ENCODE results near the gene DIS3L2. TPM values are rescaled to one million over a fixed set of nuclear protein-coding genes. Genes with fewer than 3 reads are reported as not detected.

The DIS3L2 gene
- total and polyA plus RNA-seq, 8 donors = 25.2 to 43.4 (median 36.3) TPM

DNA sequence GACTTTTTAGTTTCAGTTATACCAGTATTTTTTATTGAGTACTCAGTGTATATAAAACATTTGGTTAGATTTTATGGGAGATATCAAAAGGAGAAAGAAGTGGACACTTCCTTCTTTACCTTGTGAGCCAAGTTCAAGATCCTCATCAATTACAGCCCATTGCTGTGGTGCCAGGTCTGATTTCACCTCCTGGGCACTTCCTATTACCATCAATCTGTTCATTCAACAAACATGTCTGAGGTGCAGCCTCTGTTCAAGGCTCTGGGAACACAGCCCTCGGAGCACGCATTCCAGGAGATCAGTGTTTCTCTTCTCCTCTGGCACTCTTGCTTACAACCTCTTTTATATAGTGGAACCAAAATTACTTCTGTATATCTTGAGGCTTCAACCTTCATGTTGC, 245.7 kb downstream of the DIS3L2 start:
- DNase-seq = no peak
- no peak for TF ChIP-seq CTCF (IDR thresholded peaks at IDR 0.05)
- no peaks in the 10 kb centered on the region for H3K9me3 ChIP-seq
- ATAC-seq = no peak
- no peak overlapping the region for H3K4me3 ChIP-seq
- intact Hi-C loops (cut with DNase I) = no loop called here
- no peaks in the 10 kb centered on the region for H3K27me3 ChIP-seq
- no peak overlapping the region for H3K27ac ChIP-seq
- peaks cover 0 to 17% of the 10 kb centered on the region in 2 donors for H3K36me3 ChIP-seq
- no peaks in the 10 kb centered on the region for H3K4me1 ChIP-seq

GRCh38 chr2:232210306-232210705, 248.8 kb downstream of the DIS3L2 start:
- ATAC-seq = no peak
- no peak for TF ChIP-seq CTCF (IDR thresholded peaks at IDR 0.05)
- intact Hi-C loops (cut with DNase I) = no loop called here
- H3K9me3 ChIP-seq = no peaks in the 10 kb centered on the region
- H3K36me3 ChIP-seq = peaks cover 0 to 17% of the 10 kb centered on the region in 2 donors
- H3K27ac ChIP-seq = no peak overlapping the region
- DNase-seq = no peak
- no peak overlapping the region for H3K4me3 ChIP-seq
- H3K27me3 ChIP-seq = no peaks in the 10 kb centered on the region
- H3K4me1 ChIP-seq = no peaks in the 10 kb centered on the region

DNA sequence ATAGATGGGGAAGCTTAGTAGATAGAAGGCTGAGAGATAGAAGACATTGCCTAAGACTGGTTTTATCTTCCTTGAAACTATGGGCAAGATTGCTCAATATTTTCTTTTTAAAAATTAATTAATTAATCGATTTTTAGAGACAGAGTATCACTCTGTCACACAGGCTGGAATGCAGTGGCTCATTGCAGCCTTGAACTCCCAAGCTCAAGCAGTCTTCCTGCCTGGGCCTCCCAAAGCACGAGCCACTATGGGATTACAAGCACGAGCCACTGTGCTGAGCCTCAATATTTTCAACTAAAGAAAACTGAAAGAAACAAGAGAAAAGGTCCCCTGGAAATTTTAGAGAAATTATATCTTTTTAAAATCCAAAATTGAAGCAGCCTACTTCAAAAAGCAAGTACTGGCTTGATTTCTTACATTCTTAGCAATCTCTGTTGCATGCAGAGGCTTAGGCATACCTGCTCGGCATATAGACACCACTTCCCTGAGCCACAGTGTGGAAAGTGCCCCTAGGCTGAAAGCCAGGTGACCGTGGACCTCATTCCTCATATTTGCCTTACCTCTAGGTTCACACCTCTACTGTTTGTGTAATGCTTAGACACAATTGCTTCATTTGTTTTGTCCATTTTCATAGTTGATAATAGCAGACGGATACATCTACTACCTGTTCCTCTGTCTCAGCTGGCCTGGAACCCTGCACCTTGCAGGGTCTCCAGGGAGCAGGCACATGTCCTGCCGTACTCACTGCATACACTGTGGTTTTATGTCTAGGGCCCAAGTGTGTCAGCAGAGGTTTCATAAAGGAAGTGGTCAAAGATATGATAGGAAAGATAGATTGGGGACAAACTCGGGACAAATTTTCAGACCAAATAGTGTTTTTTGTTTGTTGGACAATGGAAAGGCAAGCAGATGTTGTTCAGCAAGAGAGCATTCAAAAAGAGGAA, 250.5 kb downstream of the DIS3L2 start:
- intact Hi-C loops (cut with DNase I) = no loop called here
- ATAC-seq (no peak), DNase-seq (no peak)
- no peaks in the 10 kb centered on the region for H3K9me3 ChIP-seq
- no peaks in the 10 kb centered on the region for H3K27me3 ChIP-seq
- TF ChIP-seq CTCF (IDR thresholded peaks at IDR 0.05) = no peak
- no peak overlapping the region for H3K27ac ChIP-seq
- no peak overlapping the region for H3K4me3 ChIP-seq
- no peaks in the 10 kb centered on the region for H3K4me1 ChIP-seq
- peaks cover 0 to 17% of the 10 kb centered on the region in 2 donors for H3K36me3 ChIP-seq

DNA sequence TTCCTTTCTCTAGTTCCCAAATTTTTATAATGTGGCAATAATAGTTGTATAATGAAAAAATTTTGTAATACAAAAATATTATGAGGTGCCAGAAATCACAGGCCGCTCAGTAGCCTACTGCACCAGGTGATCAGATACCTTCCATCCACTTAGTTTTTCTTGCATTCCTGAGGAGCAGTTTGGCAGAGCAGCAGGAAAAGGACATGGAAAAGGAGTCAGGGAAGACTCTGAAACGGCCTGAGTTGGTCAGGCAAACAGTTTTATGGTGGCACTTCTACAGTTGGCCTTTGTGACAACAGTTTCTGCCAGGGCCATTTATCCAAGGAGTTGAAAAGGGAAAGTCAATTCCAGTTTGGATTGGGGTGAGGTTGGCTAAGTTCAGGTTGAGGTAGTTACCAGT, 251.7 kb downstream of the DIS3L2 start:
- no peak for ATAC-seq
- intact Hi-C loops (cut with DNase I) = no loop called here
- no peak for DNase-seq
- H3K36me3 ChIP-seq = peaks cover 0 to 24% of the 10 kb centered on the region in 2 donors
- H3K9me3 ChIP-seq = no peaks in the 10 kb centered on the region
- no peaks in the 10 kb centered on the region for H3K4me1 ChIP-seq
- no peak overlapping the region for H3K27ac ChIP-seq
- no peak for TF ChIP-seq CTCF (IDR thresholded peaks at IDR 0.05)
- H3K27me3 ChIP-seq = no peaks in the 10 kb centered on the region
- no peak overlapping the region for H3K4me3 ChIP-seq

DNA sequence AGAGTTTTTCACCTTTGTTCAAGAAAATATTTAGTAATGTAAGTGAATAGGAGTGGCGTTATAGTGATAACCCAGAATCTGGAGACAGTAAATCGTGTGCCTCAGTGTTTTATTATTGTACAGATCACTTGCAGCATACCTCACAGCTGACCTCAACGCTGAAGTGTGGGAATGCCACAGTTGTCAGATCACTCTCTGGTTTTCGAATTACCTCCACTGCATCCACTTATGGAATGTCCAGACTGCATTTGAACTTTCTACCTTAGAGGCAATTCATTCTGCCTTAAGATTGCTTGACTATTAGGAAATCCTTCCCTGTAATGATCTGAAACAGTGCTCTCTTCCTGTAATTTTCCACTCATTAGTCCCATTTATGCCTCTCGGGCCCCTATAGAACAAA, 252.5 kb downstream of the DIS3L2 start:
- TF ChIP-seq CTCF (IDR thresholded peaks at IDR 0.05) = no peak
- Histone ChIP-seq H3K27ac (no peak overlapping the region), H3K4me3 (no peak overlapping the region), H3K4me1 (peaks cover 0 to 6% of the 10 kb centered on the region in 2 donors), H3K36me3 (peaks cover 0 to 24% of the 10 kb centered on the region in 2 donors), H3K9me3 (no peaks in the 10 kb centered on the region), H3K27me3 (no peaks in the 10 kb centered on the region)
- ATAC-seq (no peak), DNase-seq (no peak)
- intact Hi-C loops (cut with DNase I) = no loop called here
